Measurements from ENCODE around the gene CRACDL.

DNA sequence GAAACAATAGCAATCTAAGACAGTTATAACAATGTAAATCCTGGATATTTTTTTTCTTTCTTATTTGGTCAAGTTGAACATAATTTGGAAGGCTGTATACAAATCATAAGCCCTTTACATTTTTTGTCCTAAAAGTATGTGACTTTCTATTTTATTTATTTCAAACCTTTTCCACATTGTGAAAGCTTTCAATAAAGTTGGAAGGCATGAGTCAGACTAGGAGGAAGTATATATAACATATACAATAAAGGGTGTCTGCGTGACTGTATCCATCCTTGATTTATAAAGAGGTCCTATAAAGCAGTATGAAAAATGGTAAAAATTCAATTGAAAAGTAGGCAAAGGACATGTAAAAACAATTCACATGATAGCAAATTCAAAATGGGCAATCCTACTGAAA is 44.4 kb downstream of the CRACDL start:
- TF ChIP-seq POLR2AphosphoS5 (IDR thresholded peaks at IDR 0.05; ENCODE audit: low read depth, low read length) (no peak), SIN3A (IDR thresholded peaks at IDR 0.05; ENCODE audit: borderline replicate concordance, insufficient read depth, low read length) (no peak)
- TF ChIP-seq, protein P1, sequence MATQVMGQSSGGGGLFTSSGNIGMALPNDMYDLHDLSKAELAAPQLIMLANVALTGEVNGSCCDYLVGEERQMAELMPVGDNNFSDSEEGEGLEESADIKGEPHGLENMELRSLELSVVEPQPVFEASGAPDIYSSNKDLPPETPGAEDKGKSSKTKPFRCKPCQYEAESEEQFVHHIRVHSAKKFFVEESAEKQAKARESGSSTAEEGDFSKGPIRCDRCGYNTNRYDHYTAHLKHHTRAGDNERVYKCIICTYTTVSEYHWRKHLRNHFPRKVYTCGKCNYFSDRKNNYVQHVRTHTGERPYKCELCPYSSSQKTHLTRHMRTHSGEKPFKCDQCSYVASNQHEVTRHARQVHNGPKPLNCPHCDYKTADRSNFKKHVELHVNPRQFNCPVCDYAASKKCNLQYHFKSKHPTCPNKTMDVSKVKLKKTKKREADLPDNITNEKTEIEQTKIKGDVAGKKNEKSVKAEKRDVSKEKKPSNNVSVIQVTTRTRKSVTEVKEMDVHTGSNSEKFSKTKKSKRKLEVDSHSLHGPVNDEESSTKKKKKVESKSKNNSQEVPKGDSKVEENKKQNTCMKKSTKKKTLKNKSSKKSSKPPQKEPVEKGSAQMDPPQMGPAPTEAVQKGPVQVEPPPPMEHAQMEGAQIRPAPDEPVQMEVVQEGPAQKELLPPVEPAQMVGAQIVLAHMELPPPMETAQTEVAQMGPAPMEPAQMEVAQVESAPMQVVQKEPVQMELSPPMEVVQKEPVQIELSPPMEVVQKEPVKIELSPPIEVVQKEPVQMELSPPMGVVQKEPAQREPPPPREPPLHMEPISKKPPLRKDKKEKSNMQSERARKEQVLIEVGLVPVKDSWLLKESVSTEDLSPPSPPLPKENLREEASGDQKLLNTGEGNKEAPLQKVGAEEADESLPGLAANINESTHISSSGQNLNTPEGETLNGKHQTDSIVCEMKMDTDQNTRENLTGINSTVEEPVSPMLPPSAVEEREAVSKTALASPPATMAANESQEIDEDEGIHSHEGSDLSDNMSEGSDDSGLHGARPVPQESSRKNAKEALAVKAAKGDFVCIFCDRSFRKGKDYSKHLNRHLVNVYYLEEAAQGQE (IDR thresholded peaks at IDR 0.05; ENCODE audit: insufficient read depth in 1 of 2, low read depth in 2 of 2, low read length in 2 of 2), result no peak
